ENCODE data around the gene NAP1L5. TPM values are rescaled to one million over a fixed set of nuclear protein-coding genes. Genes with fewer than 3 reads are reported as not detected.
A peak's percentile ranks its signal among the peaks of the same experiment; 100 is the strongest.

Gene NAP1L5
- total RNA-seq, 2 donors from 2014 or later: 1.2 to 1.5 TPM

GRCh38 chr4:88722828-88723227, 25.2 kb upstream of the NAP1L5 start:
- peaks cover 12% of the 10 kb centered on the region for H3K36me3 Mint-ChIP-seq (ENCODE audit: low read depth)
- peaks cover 7% of the 10 kb centered on the region for H3K9me3 ChIP-seq (ENCODE audit: control insufficient read depth, low read length)
- no peaks in the 10 kb centered on the region for H3K4me1 Mint-ChIP-seq
- H3K9me3 Mint-ChIP-seq: peaks cover 5% of the 10 kb centered on the region
- 92 to 93% methylated on average over 2 of the region's 2 CpGs for WGBS, 2 experiments (ENCODE audit: insufficient coverage in 1 of 2, insufficient read length in 1 of 2)
- H3K27ac ChIP-seq (ENCODE audit: low read depth, low read length): no peak overlapping the region
- H3K27me3 ChIP-seq (ENCODE audit: control insufficient read depth, insufficient read depth, low read length, poor library complexity, severe bottlenecking): no peaks in the 10 kb centered on the region
- no peak overlapping the region for H3K4me3 ChIP-seq (ENCODE audit: low read length)
- no peak for TF ChIP-seq CTCF (conservative IDR thresholded peaks at IDR 0.05)
- H3K36me3 ChIP-seq (ENCODE audit: control insufficient read depth, insufficient read depth, low read length): no peaks in the 10 kb centered on the region
- H3K4me1 ChIP-seq (ENCODE audit: control insufficient read depth, insufficient read depth, low read length): no peaks in the 10 kb centered on the region
- DNase-seq: no peak
- H3K9ac ChIP-seq (ENCODE audit: extremely low read depth, low read length, poor library complexity, severe bottlenecking): no peak overlapping the region
- H3K27me3 Mint-ChIP-seq (ENCODE audit: insufficient read depth): no peaks in the 10 kb centered on the region
- H3K27ac Mint-ChIP-seq: no peak overlapping the region
- H3K4me3 Mint-ChIP-seq: no peak overlapping the region

- no peak for TF ChIP-seq CTCF (conservative IDR thresholded peaks at IDR 0.05)
- Mint-ChIP-seq H3K27me3 (ENCODE audit: insufficient read depth) (no peaks in the 10 kb centered on the region), H3K27ac (no peak overlapping the region), H3K9me3 (peaks cover 9% of the 10 kb centered on the region), H3K4me1 (no peaks in the 10 kb centered on the region), H3K4me3 (no peak overlapping the region), H3K36me3 (ENCODE audit: low read depth) (peaks cover 12% of the 10 kb centered on the region)
- H3K4me1 ChIP-seq (ENCODE audit: control insufficient read depth, insufficient read depth, low read length): no peaks in the 10 kb centered on the region
- 77 to 91% methylated on average over 3 to 9 of the region's 10 CpGs for WGBS, 2 experiments (ENCODE audit: insufficient coverage in 1 of 2, insufficient read length in 1 of 2)
- DNase-seq: peak; percentile 22
- H3K9me3 ChIP-seq (ENCODE audit: control insufficient read depth, low read length): peaks cover 12% of the 10 kb centered on the region
- no peaks in the 10 kb centered on the region for H3K27me3 ChIP-seq (ENCODE audit: control insufficient read depth, insufficient read depth, low read length, poor library complexity, severe bottlenecking)
- H3K36me3 ChIP-seq (ENCODE audit: control insufficient read depth, insufficient read depth, low read length): no peaks in the 10 kb centered on the region
- H3K27ac ChIP-seq (ENCODE audit: low read depth, low read length): no peak overlapping the region
- no peak overlapping the region for H3K9ac ChIP-seq (ENCODE audit: extremely low read depth, low read length, poor library complexity, severe bottlenecking)
- no peak overlapping the region for H3K4me3 ChIP-seq (ENCODE audit: low read length)
Measured at GRCh38 chr4:88722276-88722780, 24.7 kb upstream of the NAP1L5 start.

GRCh38 chr4:88720451-88721428, 23.1 kb upstream of the NAP1L5 start:
- no peak overlapping the region for H3K27ac ChIP-seq (ENCODE audit: low read depth, low read length)
- H3K36me3 ChIP-seq (ENCODE audit: control insufficient read depth, insufficient read depth, low read length): no peaks in the 10 kb centered on the region
- no peaks in the 10 kb centered on the region for H3K27me3 Mint-ChIP-seq (ENCODE audit: insufficient read depth)
- H3K4me3 Mint-ChIP-seq: no peak overlapping the region
- no peak overlapping the region for H3K4me3 ChIP-seq (ENCODE audit: low read length)
- TF ChIP-seq CTCF (conservative IDR thresholded peaks at IDR 0.05): no peak
- DNase-seq: peak; percentile 24
- H3K9me3 Mint-ChIP-seq: peaks cover 18% of the 10 kb centered on the region
- no peaks in the 10 kb centered on the region for H3K4me1 ChIP-seq (ENCODE audit: control insufficient read depth, insufficient read depth, low read length)
- H3K27ac Mint-ChIP-seq: no peak overlapping the region
- no peaks in the 10 kb centered on the region for H3K27me3 ChIP-seq (ENCODE audit: control insufficient read depth, insufficient read depth, low read length, poor library complexity, severe bottlenecking)
- no peak overlapping the region for H3K9ac ChIP-seq (ENCODE audit: extremely low read depth, low read length, poor library complexity, severe bottlenecking)
- H3K4me1 Mint-ChIP-seq: no peaks in the 10 kb centered on the region
- peaks cover 25% of the 10 kb centered on the region for H3K9me3 ChIP-seq (ENCODE audit: control insufficient read depth, low read length)
- WGBS, 2 experiments (ENCODE audit: insufficient coverage in 1 of 2, insufficient read length in 1 of 2): 92 to 93% methylated on average over 9 to 10 of the region's 10 CpGs
- peaks cover 16% of the 10 kb centered on the region for H3K36me3 Mint-ChIP-seq (ENCODE audit: low read depth)

All from endodermal cell (in vitro differentiated cells).